Loucy (cell line): ENCODE data around the gene TUBA4B.

Experiments
- EZH2phosphoT487 ChIP-seq: fragments of 200-600 bp; IDR thresholded peaks from 2 replicates; pipeline ENCODE4 v1.6.1; 2018; ENCODE audit warnings: antibody characterized with exemption, mild to moderate bottlenecking, moderate library complexity, borderline replicate concordance
- TF ChIP-seq, protein P1 (sequence below): fragments of 200-600 bp; sonication (generic); conservative IDR thresholded peaks from 2 replicates; pipeline ENCODE4 v1.5.1; 2014; ENCODE audit warnings: mild to moderate bottlenecking, antibody characterized with exemption, low read length

DNA sequence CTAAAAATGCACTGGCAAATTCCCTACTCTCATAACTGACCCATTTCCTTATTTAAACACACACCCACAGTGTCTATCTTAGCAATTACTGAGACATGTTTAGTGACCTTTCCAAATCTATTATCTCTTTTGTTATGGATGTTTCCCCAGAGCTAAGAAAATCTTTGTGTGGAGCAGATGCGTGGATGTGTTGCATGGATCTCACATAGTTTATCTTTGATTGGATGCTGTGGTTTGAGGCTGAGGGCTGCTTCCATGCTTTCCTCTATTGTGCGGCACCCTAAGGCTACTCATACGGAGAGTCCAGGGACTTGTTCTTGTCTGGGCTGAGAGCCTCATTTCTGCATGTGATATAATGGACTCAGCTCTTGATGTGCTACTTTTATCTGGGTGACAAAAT lies 18.7 kb upstream of the TUBA4B start:
- no peak for TF ChIP-seq EZH2phosphoT487
- TF ChIP-seq, protein P1, sequence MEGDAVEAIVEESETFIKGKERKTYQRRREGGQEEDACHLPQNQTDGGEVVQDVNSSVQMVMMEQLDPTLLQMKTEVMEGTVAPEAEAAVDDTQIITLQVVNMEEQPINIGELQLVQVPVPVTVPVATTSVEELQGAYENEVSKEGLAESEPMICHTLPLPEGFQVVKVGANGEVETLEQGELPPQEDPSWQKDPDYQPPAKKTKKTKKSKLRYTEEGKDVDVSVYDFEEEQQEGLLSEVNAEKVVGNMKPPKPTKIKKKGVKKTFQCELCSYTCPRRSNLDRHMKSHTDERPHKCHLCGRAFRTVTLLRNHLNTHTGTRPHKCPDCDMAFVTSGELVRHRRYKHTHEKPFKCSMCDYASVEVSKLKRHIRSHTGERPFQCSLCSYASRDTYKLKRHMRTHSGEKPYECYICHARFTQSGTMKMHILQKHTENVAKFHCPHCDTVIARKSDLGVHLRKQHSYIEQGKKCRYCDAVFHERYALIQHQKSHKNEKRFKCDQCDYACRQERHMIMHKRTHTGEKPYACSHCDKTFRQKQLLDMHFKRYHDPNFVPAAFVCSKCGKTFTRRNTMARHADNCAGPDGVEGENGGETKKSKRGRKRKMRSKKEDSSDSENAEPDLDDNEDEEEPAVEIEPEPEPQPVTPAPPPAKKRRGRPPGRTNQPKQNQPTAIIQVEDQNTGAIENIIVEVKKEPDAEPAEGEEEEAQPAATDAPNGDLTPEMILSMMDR = no peak
